Gastrocnemius medialis (tissue), 4 donors: ENCODE results near the gene VCL. TPM values are rescaled to one million over a fixed set of nuclear protein-coding genes. Genes with fewer than 3 reads are reported as not detected.
"Not testable (repeated sequence)": the region's sequence is repeated elsewhere in the genome, so short reads cannot be mapped to it uniquely, and the experiment has no call there.

Source experiments
- ATAC-seq, 2 donors: fragments of 150-250 bp; one replicate each; pipeline ENCODE4 v1.9.1; 2016
- DNase-seq, 2 donors: peaks; one replicate each; pipeline ENCODE4 v3.0.0-alpha.2; 2019
- H3K27ac ChIP-seq, 4 donors: fragments of 200-600 bp; sonication (generic); 1 replicate in 1 of 4; 2 replicates in 3 of 4; pipeline ENCODE4 v1.5.1; 2016 to 2018; ENCODE audit warnings: mild to moderate bottlenecking in 2 of 4, moderate library complexity in 1 of 4
- H3K27me3 ChIP-seq, 3 donors: fragments of 200-600 bp; sonication (generic) in 2 of 3; 1 replicate in 1 of 3; 2 replicates in 2 of 3; pipeline versions ENCODE4 v1.5.1 to v1.6.0; 2016 to 2019; ENCODE audit warnings: mild to moderate bottlenecking in 1 of 3, moderate library complexity in 1 of 3
- H3K36me3 ChIP-seq, 2 donors: fragments of 200-600 bp; sonication (generic) in 1 of 2; one replicate each; pipeline ENCODE4 v1.5.1; 2017 to 2018
- H3K4me1 ChIP-seq, 2 donors: fragments of 200-600 bp; sonication (generic) in 1 of 2; one replicate each; pipeline ENCODE4 v1.5.1; 2016 to 2017; ENCODE audit warnings: mild to moderate bottlenecking in 2 of 2
- H3K4me3 ChIP-seq, 4 donors: fragments of 200-600 bp; sonication (generic) in 3 of 4; 1 replicate in 1 of 4; 2 replicates in 3 of 4; pipeline ENCODE4 v1.5.1; 2016 to 2019; ENCODE audit warnings: mild to moderate bottlenecking in 2 of 4
- H3K9me3 ChIP-seq, 3 donors: fragments of 200-600 bp; sonication (generic) in 2 of 3; 1 replicate in 1 of 3; 2 replicates in 2 of 3; pipeline ENCODE4 v1.5.1; 2016 to 2019
- CTCF ChIP-seq, 5 experiments: fragments of 450-650 bp in 3 of 5; fragments of 200-600 bp in 2 of 5; sonication (generic) in 2 of 5; IDR thresholded peaks in 4 of 5; conservative IDR thresholded peaks in 1 of 5; 1 replicate in 4 of 5; 2 replicates in 1 of 5; pipeline ENCODE4 v1.5.1; 2016 to 2019; ENCODE audit warnings: antibody characterized with exemption in 5 of 5, mild to moderate bottlenecking in 3 of 5, moderate library complexity in 3 of 5
- POLR2A ChIP-seq, 2 donors: fragments of 450-650 bp; IDR thresholded peaks; one replicate each; pipeline ENCODE4 v1.6.1; 2017; ENCODE audit warnings: antibody characterized with exemption in 2 of 2, mild to moderate bottlenecking in 2 of 2, moderate library complexity in 2 of 2
- in situ Hi-C, 4 donors: fragments of 200-750 bp; cut with MboI; loops; one replicate each; pipeline versions ENCODE4 v1.15.0 to v1.8.0; 2017; ENCODE audit warnings: low sequenced_read_pairs in 4 of 4
- intact Hi-C: fragments of 100-400 bp; cut with DNase I; formaldehyde crosslinking; loops from one replicate; pipeline ENCODE4 v1.15.1; 2023; ENCODE audit warnings: low total_unique reads
- total RNA-seq, 4 donors: library from RNA; depleted of rRNA; stranded (reverse); fragments of >200 nt; gene quantifications; one replicate each; pipeline versions ENCODE4 v1.1.0 to v1.2.3, GENCODE V29; 2016

VCL gene
- total RNA-seq, 4 donors from 2014 or later: 129 to 299 (median 210) TPM

DNA sequence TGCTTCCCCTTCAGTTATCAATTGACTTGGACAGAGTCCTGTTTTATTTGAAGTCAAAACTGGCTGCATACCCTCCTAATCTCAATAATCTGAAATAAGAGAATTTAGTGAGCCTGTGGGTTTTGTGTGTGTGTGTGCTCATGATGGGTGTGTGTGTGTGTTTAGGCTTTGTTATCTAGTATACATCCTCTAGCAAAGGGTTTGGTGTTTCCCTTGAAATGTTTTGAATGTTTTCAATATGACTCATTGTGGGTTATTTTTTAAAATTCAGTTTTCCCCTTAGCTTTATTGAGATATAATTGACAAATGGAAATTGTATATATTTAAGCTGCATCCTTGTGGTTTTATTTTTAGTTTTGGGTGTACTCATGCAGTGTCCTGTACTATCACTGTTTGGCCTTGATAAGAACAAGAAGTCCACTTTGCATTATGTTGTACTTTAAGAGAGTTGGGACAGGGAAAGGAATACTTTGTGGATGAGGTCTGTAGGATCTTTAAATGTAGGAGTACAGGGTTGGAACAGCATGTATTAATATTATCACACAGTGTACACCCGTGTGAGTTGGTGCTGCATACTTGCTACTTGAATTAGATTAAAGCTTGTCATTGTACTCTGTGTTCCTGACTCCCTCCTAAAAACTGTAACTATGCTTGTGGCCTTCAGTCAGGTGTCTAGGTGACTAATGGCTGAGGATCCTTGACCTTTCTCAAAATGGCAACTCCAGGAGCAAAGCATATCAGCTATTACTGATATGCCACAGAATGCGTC, 58.3 kb downstream of the VCL start:
- intact Hi-C loops: no loop called here
- in situ Hi-C loops: no loop called here
- peak; percentile 93 to 96 for ATAC-seq
- Histone ChIP-seq H3K4me3 (no peak overlapping the region), H3K9me3 (no peaks in the 10 kb centered on the region), H3K27ac (peak overlapping the region; percentile 93 to 97 (median 95)), H3K27me3 (no peaks in the 10 kb centered on the region), H3K4me1 (peaks cover 65 to 82% of the 10 kb centered on the region in 2 donors), H3K36me3 (no peaks in the 10 kb centered on the region)
- peak; percentile 46 to 69 for DNase-seq
- TF ChIP-seq CTCF (IDR thresholded peaks at IDR 0.05 in 4 of 5, conservative IDR thresholded peaks at IDR 0.05 in 1 of 5) (no peak), POLR2A (IDR thresholded peaks at IDR 0.05) (peak in 1 of 2 donors; percentile 31)

DNA sequence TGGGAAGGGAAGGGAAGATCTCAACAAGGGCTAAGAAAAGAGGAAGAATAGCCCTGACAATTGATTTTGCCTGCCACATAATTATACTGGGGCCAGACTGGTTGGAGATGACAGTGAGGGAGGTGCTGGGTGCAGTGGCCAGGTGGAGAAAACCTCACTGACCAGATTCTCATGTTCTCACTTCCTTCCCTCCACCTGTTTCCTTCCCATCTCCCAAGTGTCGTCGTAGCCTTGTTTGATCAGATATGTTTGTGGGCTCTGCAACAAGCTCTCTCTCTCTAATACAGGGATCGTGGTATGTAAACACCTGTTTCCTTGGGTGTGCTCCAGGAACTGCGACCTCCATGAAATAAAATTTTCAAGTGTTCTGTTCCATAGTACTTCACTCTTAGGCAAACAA, 60.2 kb downstream of the VCL start:
- H3K27ac ChIP-seq: peak overlapping the region; percentile 93 to 97 (median 95)
- TF ChIP-seq CTCF (IDR thresholded peaks at IDR 0.05 in 4 of 5, conservative IDR thresholded peaks at IDR 0.05 in 1 of 5) (no peak), POLR2A (IDR thresholded peaks at IDR 0.05) (no peak)
- ATAC-seq (no peak), DNase-seq (no peak)
- in situ Hi-C loops: no loop called here
- peaks cover 0 to 5% of the 10 kb centered on the region in 2 donors for H3K36me3 ChIP-seq
- peaks cover 53 to 65% of the 10 kb centered on the region in 2 donors for H3K4me1 ChIP-seq
- H3K27me3 ChIP-seq: no peaks in the 10 kb centered on the region
- intact Hi-C loops: loop anchor here (1.0 to 2.0 kb wide), 3 partner anchors 59 to 172 kb away; partner anchors contain the start of gene VCL
- no peaks in the 10 kb centered on the region for H3K9me3 ChIP-seq
- H3K4me3 ChIP-seq: no peak overlapping the region

- intact Hi-C loops: loop anchor here (1.0 to 2.0 kb wide), 3 partner anchors 60 to 172 kb away; partner anchors contain the start of gene VCL
- H3K4me3 ChIP-seq: no peak overlapping the region
- ATAC-seq: peak; percentile 22 to 49
- H3K27ac ChIP-seq: peak overlapping the region; percentile 93 to 97 (median 95)
- H3K36me3 ChIP-seq: peaks cover 0 to 11% of the 10 kb centered on the region in 2 donors
- H3K4me1 ChIP-seq: peaks cover 47 to 59% of the 10 kb centered on the region in 2 donors
- DNase-seq: no peak
- in situ Hi-C loops: no loop called here
- no peaks in the 10 kb centered on the region for H3K9me3 ChIP-seq
- no peak for TF ChIP-seq CTCF (IDR thresholded peaks at IDR 0.05 in 4 of 5, conservative IDR thresholded peaks at IDR 0.05 in 1 of 5)
- no peak for TF ChIP-seq POLR2A (IDR thresholded peaks at IDR 0.05)
- no peaks in the 10 kb centered on the region for H3K27me3 ChIP-seq
Observed at GRCh38 chr10:74058658-74059057, 60.7 kb downstream of the VCL start.

GRCh38 chr10:74061104-74061503, 63.2 kb downstream of the VCL start:
- DNase-seq (no peak), ATAC-seq (no peak)
- intact Hi-C loops: no loop called here
- no peaks in the 10 kb centered on the region for H3K9me3 ChIP-seq
- peak overlapping the region; percentile 62 to 97 (median 95) for H3K27ac ChIP-seq
- in situ Hi-C loops: no loop called here
- no peaks in the 10 kb centered on the region for H3K27me3 ChIP-seq
- H3K4me1 ChIP-seq: peaks cover 28 to 41% of the 10 kb centered on the region in 2 donors
- TF ChIP-seq POLR2A (IDR thresholded peaks at IDR 0.05): no peak
- TF ChIP-seq CTCF (IDR thresholded peaks at IDR 0.05 in 4 of 5, conservative IDR thresholded peaks at IDR 0.05 in 1 of 5): no peak
- no peak overlapping the region for H3K4me3 ChIP-seq
- H3K36me3 ChIP-seq: peaks cover 0 to 33% of the 10 kb centered on the region in 2 donors

DNA sequence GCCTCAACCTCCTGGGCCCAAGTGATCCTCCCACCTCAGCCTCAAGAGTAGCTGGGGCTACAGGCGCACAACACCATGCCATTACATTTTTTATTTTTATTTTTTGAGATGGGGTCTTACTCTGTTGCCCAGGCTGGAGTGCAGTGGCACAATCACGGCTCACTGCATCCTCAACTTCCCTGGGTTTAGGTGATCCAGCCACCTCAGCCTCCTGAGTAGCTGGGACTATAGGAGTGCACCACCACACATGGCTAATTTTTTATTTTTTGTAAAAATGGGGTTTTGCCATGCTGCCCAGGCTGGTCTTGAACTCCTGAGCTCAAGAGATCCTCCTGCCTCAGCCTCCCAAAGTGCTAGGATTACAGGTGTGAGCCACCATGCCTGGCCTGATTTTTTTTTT, 64.1 kb downstream of the VCL start:
- peak overlapping the region in 3 of 4 donors; percentile 62 to 97 (median 94) for H3K27ac ChIP-seq
- DNase-seq, in situ Hi-C loops, H3K4me3 ChIP-seq, H3K9me3 ChIP-seq, H3K27me3 ChIP-seq, ATAC-seq, intact Hi-C loops: not testable (repeated sequence)
- H3K36me3 ChIP-seq: peaks cover 0 to 36% of the 10 kb centered on the region in 2 donors
- H3K4me1 ChIP-seq: peaks cover 20 to 39% of the 10 kb centered on the region in 2 donors
